GM19193 (cell line): Measurements from ENCODE around the gene PDE4D.

ENCODE experiments used
- POLR2A ChIP-seq: IDR thresholded peaks from 4 replicates; pipeline ENCODE4 v1.6.1; 2011; ENCODE audit not compliant: insufficient read depth, insufficient read length; ENCODE audit errors: extremely low read depth

PDE4D gene

DNA sequence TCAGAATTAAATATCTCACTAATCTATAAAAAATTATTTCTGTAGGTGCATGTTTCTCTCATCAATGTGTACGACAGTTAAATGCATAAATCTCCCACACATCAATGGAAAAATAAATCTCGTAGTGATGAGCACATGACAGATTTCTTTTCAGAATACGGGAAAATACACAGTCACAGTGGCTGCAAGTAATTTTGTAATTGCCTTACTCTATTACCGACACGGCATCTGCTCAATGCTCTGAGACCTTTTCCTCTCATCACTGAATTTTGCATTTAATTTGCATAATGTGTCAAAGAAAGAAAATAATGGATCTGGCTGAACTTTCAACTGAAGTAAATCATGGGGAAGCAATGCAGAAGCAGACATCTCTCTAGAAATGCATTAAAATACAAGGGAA lies 37.2 kb downstream of the PDE4D start:
- TF ChIP-seq POLR2A = no peak

DNA sequence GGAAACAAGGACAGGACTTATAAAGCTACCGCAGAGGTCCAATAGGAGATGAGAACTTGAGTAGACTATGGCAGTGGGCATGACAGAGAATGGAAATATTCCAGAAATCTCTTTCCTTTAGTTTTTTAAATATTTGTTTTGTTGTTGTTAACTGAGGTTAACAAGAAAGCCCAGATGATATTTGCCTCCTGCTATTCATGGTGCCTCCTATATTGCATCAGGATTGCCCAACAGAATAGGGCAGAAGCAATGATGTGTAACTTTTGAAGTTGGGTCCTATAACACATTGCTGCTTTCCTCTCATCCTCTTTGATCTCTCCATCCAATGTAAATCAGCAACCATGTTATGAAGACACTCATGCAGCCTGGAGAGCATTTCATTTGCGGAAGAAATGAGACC lies 42.8 kb downstream of the PDE4D start:
- TF ChIP-seq POLR2A = no peak

DNA sequence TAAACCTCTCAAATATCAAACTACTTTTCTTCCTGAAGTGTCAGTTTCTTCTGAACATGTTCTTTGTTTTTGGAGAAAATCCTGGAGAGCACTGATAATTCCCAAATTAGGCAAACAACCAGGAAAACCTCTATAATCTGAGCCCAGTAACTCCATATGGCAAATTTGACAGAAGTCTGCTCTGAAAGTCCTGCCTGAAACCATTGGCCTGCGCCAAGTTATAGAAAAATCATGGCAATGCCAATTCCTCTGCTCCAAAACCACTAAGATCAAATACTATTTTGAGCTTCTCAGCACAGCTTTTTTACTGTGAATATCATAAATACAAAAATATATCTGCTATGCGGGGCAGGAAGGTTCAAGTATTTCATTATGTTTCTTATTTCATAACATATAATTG lies 45.9 kb downstream of the PDE4D start:
- TF ChIP-seq POLR2A = no peak

DNA sequence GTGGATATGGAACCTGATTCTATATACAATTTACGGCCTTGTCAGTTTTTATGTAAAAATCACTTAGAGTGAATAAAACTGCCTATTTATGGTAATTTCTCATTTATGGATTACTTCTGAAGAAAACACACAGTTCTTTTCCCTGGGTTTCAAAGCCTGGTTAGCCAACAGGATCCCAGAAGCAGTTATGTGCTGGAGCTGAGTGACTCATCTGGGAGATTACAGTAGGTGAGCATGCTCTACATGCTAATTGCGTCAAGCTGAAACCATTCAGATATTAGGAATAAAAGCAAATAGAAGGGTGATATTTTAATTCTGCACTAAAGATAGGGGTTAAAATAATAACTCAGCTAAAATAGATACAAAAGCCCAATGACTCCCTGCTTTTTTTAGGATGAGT lies 47.8 kb downstream of the PDE4D start:
- TF ChIP-seq POLR2A = no peak

DNA sequence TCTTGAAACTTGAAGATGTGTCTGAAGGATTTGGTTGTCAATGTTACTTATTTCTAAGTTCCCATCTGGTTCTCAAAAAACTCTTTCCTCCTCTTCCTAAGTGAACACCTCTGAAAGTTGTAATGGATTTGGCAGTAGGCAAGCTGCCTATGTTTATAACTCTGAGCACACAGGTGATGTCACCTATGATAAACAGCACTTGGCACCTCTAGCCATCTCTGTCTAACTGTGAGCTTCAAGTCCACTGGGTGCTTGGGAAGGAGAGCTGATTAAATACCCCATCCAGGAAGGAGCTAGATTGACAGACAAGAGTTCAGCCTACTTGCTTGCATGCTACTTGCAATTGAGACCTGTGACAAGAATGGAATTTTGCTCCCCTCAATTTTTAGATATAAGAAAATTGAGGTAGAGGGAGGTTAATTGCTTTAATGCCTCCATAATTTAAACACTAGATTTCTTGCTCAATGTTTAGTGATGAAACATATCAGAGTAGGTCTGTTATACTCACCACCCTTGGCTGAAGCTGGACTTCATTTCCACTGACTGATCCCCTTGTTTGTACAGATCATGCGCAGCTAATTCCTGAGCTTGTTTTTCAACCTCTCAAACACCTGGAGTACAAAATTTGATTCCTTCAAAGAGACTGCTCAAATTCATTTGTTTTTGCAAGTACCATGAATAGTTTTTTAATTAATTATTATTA lies 49.9 kb downstream of the PDE4D start:
- TF ChIP-seq POLR2A = no peak

DNA sequence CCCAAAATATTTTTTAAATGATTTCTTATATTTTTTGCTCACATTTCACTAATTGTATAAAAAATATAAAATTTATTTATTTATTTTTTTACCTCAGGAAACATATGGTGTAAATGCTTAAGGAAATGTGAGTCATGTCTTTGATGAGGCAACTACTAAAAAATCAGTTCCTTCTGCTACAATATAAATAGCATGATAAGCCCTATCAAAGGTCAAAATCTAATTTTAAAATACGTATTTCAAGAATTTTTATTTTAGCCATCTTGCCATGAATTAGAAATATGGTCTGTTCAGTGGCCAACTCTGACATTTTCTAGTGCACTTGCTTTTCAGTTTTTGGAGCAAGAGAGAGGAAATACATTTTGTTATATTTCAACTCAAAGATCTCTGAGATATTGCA lies 50.5 kb downstream of the PDE4D start:
- no peak for TF ChIP-seq POLR2A

DNA sequence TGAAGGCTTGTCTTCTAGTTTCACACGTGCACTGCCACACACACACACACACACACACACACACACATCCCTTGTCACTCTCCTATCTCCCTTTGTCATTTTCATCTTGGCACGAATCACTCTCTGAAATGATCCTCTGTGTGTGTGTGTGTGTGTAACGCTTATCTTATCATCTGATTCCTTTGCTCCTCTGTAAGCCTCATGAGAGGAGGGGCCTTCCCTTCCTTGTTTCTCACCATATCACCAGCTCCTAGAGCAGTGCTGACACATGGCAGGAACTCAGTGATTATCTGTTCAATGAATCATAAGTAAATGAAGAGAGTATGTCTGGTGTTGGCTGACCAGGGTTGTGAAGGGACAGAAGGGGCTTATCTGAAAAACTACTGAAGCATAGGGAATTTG lies 53.3 kb downstream of the PDE4D start:
- TF ChIP-seq POLR2A = no peak

DNA sequence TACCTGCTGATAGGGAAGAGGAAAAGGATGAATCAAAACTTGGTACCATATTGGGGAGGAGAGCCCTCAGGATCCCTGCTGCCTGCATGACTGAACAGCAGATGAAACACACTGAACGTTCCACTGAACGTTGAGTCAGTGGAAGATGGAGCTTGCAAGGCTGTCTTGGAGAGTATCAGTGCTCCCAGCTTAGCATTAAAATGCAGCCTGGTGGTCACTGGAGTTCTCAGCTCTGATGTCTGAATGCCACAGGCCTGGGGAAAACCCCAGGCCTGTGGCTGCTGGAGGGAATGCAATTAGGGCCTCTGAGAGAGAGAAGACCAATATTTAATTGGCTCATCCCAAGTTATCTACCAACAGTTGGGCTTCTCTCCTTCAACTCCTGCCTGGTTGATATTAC lies 54.5 kb downstream of the PDE4D start:
- TF ChIP-seq POLR2A = no peak

DNA sequence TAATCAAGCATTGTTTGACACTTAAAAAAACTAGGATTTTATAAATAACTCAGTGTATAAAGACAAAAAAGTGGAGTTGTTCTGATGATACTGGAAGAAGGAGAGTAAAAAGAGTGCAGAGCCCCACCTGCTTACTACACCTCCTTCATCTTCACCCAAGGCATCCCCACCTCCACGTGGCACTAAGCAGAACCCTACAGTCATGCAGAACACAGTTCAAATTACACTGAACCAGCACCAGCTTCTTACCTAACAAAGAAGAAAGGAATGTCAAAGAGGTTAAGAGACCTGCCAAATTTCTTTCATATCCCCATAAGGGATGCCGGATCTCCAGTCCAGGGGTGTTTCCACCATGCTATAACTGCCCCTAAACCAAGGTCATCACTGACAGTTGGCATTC lies 55.5 kb downstream of the PDE4D start:
- no peak for TF ChIP-seq POLR2A

DNA sequence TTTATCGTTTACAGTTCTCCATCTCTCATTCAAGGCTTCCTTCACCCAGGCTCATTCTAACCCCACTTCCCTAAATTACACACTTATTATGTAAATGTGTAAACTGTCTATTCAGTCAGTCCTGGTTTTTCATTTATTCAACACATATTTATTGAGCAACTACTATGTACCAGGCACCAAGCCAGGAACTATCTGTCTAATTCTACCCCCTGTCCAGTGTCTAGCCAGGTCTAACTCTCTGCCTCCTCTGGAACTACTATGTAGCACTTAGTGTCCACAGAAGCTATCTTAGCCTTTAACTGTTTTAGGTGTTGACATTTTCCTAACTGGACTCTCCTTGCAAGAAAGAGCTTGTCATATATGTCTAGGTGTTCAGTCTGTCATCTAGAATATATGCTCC lies 56.5 kb downstream of the PDE4D start:
- TF ChIP-seq POLR2A = no peak

DNA sequence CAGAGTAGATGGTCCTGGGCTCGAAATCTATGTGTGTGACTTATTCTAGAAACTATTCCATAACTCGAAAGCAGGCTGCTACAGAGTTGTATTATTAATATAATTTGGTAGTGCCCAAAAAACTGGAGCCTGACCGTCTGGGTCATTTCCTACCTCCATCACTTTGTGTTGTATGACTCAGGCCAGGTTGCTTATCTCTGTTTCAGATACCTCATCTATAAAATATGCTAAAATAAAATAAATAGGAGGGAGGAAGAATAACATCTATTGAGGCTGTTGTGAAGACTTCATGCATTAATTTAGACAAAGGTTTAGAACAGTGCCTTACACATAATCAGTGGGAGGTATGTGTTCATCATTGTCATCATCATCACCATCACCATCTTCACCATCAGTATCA lies 57.7 kb downstream of the PDE4D start:
- no peak for TF ChIP-seq POLR2A

DNA sequence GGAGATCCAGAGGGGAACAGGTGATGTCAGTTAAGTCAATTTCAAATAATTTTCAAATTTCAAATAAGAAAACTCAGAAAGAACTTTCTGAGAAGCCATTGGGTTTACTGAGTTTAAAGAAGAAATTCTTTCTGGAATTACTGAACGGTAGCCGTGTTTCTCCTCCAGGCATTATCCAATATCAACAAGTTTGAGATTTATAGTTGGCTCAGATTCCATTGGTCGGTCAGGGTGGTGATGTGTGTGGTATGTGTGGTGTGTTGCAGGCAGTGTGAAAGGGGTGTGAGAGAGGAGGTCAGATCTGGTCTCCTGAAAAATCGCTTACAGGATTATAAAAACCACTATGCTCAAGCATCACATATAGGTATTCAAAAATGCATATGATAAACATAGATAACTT lies 60.1 kb downstream of the PDE4D start:
- TF ChIP-seq POLR2A = no peak

DNA sequence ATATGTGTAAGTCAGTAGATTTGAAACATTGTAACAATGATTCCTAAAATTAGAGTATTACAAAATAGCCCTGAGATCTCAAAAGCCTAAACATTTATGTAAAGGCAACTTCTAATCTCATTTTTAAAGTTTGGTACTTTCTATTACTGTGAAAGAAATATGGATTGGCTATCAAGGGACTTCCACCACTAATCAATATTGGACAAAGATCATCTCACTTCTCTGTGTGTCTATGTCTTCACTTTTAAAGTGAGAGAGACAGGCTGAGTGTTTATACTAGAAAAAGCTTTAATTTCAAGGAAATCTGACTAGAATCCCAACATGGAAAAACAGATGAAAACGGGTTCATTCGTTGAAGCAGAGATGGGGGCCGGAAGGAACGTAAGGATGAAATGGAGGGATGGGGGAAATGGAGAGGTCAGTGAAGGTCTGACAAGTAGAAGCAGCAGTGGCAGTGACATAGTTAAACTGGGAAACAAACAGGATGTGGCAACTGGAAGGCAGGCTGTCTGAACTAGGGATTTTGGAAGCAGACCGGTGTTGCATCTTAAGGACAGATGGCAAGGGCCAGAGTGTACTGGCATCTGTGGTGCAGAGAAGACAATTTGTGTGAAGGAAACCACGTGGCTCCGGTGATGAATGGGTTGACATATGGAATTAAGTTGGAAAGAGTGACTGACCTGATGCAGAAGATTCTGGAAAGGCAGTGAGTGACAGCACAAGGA lies 60.8 kb downstream of the PDE4D start:
- no peak for TF ChIP-seq POLR2A

DNA sequence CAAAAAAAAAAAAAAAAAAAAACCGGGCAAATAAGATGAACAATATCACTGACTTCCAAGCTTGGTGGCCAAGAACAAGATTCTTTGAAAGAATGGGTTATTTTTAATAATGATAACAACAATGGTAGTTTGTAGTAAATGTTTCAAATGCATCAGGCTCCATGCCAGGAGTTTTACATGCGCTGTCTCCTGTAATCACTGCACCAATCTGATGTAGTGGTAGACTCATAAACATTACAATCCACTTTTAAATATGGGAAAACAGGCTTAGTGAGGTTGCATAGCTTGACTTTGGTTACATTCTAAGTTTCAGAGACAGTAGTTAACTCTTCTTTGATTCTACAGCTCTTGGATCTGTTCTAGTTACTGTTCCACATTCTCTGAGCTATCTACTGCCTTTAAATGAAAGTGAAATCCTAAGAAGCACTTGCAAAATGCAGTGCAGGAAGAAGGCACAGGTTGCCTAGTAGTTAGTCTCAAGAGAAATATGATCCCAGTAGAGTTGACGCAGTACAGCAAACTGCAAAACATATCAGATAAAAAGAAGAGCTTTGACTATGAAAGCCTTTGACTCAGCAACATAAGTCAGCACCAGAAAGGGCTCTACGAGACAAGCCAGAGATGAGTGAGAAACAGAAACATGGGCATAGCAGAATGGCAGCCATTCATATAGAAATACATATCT lies 62.1 kb downstream of the PDE4D start:
- no peak for TF ChIP-seq POLR2A

DNA sequence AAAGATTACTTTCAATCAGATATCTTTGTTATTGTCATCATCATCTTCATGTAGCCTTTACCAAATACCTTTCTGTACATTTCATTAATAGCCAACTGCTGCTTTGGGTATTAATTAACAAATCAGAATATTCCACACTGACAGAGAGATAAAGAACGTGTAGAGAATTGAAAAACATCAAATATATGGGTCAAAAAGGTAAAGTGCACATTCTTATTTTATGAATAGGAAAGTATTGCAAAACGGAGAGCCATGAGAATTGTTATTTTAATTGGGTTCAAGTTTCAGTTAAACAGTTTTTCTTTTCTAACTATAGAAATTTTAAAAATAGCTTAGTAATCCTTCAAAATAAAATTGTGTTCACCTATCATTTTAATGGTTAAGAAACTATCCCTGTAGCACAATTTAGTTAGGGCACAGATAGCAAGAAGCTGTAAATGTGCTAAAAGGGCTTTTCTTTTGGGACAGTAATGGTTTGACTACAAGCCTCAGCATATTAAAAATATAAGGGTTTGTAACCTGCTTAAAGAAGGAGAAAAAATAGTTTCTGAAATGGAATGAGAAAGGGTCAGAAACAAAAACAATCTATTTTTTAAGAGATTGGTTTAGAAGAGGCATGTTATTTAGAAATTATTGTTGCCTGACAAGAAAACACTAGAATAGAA lies 62.9 kb downstream of the PDE4D start:
- no peak for TF ChIP-seq POLR2A
